HG02943 (cell line): ENCODE data around the gene SEC16A.

Experiments
- ATAC-seq: cut with Tn5 transposase; IDR thresholded peaks from one replicate; pipeline ENCODE4 v1.9.1; 2021; ENCODE audit warnings: mild to moderate bottlenecking, low read depth, moderate library complexity; ENCODE audit not compliant: unreplicated experiment

SEC16A gene

DNA sequence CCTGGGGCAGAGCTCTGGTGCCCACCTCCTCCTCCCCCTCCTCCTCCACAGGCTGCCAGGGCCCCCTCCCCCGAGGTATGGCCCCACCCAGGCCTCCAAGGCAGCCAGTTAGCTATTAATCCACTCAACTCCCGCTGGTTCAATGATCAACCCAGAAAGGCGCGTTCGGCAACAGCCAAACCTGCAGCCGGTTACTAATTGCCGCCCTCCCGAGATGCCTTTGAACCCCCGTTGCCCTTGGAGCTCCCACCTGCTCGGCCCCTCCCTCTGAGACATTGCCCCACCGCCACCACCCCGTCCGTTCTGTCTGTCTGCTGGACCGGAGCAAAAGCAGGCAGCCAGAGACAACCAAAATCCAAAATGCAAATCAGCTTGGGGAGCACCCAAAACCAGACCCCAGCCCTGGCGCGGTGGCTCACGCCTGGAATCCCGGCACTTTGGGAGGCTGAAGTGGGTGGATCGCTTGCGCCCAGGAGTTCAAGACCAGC lies 37.3 kb upstream of the SEC16A start:
- no peak for ATAC-seq

DNA sequence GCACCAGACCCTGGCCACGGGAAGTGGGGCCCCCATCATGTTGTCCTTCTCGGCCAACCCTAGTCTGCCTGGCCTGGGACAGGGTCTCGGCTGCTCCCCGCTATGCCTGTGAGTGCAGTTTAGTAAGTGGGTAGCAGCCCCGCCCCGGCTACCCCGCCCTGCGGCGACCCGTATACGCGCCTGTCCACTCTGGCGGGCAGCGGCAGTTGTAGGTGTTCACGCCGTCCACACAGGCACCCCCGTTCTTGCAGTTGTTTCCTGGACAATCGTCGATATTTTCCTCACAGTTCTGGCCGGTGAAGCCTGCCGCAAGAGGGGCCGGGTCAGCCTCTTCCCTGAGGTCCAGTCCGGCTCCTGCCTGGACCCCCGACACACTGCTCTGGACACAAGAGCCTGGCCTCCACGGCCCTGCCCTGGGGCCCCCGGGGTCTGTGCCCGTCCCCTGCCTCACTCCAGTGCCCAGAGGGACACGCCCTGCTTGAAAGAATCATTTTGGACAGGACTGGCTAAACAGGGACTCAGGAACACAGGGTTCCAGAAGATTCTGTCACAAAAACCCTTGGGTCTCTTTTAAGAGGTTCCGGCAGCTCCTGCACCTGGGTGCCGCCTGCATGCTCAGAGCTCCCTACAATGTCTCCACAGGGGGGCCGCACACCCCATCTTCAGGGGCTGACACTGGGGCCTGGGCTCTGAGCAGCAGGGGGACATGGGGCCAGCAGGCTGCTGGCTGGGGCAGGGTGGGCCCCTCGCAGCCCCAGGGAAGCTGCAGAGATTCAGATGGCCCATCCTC lies 36.6 kb upstream of the SEC16A start:
- ATAC-seq, result no peak

DNA sequence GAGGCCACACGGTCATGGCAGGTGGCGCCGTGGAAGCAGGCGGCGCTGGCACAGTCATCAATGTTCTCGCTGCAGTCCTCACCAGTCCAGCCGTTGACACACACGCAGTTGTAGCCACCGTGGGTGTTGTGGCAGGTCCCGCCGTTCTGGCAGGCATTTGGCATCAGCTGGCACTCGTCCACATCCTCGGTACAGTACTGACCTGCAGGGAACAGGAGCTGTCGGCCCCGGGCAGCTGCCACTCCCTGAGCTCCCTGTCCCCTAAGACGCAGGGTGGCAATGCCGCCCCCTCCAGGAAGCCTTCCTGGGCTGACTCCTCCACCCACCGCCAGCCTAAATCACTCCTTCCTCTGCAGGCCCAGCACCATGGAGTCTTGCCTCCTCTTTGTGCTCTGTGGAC lies 35.8 kb upstream of the SEC16A start:
- no peak for ATAC-seq

DNA sequence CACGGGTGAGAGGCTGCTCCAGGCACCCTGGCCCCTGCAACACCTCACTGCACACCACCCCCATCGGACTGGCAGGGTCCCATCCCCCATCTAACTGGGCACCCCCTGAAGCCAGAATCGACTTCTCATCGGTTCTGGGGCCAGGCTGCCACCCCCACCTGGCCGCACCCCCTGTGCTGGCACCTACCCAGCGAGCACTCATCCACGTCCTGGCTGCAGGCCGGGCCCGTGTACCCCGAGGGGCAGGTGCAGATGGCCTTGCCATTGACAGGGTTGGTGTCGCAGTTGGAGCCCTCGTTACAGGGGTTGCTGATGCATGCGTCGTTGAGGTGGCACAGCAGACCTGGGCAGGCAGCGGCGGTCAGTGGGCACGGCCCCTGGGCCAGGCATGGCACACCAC lies 35.1 kb upstream of the SEC16A start:
- no peak for ATAC-seq

DNA sequence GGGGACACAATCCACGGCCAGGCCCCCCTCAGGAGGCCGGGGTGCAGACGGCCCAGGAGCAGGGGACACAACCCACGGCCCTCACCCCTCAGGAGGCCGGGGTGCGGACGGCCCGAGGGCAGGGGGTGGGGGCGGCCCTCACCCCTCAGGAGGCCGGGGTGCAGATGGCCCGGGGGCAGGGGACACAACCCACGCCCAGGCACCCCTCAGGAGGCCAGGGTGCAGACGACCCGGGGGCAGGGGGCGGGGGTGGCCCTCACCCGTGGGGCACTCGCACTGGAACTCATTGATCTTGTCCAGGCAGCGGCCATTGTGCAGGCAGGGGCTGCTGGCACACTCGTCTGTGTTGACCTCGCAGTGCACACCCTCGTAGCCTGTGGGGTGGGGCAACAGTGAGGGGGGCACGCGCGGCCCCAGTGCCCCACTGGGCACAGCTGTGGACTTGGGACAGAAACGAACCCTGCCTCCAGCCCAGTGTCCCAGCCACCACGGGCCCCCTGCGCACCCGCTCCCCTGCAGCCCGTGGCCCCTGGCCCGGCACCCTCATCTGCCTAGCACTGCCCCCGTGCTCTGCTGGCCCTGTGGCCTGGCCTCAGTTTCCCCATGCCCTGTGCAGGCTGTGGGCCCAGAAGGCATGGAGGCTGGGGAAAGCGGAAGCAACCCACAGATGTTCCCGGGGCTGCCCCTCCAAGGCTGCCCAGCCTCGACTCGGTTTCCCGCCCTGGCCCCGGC lies 34.3 kb upstream of the SEC16A start:
- no peak for ATAC-seq

DNA sequence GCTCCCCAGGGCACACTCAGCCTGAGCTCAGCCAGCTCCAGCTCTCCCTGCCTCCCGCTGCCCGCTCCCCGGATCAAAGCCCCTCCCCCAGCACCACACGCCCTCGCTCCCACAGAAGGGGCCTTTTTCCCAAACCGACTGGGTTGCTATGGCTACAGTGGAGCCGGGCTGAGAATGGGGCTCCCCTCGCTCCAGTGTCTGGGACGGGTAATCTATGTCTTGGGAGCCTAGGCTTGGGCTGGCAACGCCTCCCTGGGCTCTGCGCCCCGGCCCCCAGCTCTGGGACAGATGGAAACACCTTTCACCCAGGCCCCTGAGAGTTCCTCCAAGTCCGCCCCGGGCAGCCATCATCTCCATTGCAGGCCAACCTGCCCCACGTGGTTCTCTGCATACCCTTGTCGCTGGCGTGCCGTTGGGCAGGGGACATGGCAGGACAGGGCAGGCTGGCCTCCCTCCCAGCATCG lies 33.4 kb upstream of the SEC16A start:
- no peak for ATAC-seq

DNA sequence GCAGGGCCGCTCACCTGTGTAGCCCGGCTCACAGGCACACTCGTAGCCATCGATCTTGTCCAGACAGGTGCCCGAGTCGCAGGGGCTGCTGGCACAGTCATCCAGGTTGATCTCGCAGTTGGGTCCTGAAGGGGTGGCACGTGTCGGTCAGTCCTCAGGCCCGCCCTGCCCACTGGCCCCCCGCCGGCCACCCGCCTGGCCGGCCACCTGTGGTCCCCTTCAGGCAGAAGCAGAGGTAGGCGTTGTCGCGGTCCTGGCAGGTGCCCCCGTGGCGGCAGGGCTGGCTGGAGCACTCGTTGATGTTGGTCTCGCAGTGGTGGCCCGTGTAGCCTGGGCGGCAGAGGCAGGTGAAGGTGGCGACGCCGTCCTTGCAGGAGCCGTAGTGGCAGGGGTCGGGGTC lies 32.4 kb upstream of the SEC16A start:
- no peak for ATAC-seq

DNA sequence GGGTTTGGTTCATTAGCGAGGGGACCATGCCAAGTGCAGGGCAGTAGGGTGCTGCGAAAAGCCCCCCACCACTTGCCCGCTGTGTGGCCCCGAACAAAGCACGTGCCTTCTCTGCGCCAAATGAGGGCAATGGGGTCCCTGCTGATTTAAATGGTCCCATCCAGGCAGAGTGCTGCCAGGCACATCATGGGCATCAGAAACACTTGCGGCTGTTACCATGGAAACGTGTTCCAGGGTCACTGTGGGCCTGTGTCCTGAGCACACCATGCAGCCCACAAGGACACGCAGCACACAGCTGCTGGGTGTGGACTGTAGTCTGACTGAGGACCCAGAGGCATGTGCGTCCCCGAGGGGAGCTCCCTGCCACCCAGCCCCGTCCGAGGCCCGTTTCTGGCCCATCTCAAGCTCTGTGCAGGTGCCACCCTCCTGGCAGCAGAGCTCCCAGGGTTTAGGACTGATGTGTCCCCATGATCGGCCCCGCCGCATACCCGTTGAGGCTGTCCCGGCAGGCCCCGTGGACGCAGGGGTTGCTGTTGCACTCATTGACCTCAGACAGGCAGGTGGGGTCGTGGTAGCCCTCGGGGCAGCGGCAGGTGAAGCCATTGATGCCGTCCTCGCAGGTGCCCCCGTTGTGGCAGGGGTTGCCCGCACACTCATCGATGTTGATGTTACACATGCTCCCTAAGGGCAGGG lies 31.3 kb upstream of the SEC16A start:
- ATAC-seq, result no peak

DNA sequence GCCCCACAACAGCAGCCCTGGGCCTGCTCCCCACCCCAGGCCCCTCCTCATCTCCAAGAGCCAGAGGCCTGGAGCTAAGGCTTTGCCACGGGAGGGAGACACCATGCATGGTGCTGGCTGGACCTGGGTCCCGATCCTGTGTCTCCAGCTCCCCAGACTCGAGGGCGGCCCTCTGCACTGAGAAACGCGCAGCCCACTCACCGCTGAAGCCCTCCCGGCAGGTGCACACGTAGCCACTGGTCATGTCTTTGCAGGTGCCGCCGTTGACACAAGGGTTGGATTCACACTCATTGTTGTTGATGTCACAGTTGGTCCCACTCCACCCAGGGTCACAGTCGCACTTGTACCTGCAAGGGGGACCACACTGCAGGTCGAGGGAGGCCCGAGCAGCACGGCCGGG lies 30.4 kb upstream of the SEC16A start:
- ATAC-seq, result no peak

DNA sequence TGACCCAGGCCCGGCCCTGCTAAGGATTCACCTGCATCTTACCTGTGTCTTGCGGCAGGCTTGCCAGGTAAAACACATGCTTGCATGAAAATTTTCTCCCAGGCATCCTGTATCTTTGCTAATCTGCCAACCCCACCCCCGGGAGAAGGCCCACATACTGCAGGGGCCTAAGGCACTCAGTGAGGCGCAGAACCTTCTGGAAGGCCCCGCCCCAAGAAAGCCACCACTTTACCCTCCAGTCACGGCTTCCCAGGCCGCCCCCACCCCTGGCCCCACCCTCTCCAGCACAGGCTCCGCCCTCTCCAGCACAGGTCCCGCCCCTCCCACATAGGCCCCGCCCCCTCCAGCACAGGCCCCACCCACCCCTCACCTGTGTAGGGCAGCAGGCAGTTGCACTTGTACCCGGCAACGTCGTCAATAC lies 29.8 kb upstream of the SEC16A start:
- ATAC-seq, result no peak

DNA sequence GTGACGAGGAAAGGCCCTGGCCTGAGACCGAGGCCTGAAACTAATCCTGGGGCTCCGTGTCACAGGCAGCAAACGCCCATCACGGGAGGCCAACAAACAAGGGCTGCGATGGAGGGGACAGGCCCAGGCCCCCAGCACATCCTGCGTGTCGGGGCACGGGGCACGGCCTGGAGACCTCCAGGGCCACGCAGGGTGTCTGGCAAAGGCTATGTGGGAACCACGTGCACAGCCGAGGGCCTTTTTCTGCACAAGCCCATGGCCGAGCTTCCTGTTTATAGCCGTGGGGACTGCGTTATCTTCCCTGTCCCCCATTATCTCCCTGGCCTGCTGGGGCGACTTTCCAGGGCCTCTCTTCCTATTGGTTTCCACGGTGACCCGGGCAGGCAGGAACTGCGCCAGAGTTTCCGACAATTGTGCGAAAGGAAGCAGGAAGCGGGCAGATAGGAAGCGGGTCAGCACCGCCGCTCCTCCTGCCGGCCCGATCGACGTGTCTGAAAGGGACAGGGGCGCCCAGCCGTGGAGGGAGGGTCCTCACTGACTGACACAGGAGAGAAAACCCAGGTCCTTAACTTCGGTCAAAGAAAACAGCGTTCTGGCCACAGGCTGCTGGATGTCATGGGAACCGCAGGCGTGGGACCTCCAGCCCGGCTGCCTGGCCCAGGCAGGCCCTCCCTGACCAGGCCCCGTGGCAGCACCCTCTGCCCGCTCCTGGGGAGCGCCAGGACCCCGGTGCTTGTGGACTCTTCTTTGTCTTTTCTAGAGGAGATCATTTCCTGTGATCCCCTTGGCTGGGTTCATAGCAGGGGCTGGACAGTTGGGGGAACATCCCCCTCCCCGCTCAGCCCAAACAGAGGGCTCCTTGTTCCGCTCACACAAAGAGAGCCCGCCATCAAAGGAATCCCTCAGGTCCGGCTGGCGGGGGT lies 29.1 kb upstream of the SEC16A start:
- ATAC-seq, result no peak

DNA sequence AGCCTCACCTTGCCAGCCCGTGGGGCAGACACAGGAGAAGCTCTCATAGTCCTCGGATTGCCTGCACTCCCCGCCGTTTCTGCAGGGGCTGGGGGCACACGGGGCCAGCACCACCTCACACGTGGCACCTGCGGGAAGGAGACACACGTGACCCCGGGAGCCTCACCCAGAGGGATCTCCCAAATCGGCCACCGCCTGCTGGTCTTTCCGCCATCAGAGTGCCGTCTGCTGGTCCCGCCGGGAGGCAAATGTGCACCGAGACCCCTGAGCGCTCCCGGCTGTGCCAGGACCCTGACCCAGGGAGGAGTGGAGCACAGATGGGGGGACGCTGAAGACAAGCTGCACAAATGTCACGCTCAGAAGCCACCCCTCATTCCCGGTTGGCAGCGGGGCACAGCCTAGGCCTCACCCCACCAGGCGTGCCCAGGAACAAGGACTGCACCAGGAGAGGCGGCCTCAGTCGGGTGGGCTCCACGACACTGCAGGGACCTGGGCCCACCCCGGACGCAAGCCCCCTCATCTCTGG lies 28.4 kb upstream of the SEC16A start:
- no peak for ATAC-seq

DNA sequence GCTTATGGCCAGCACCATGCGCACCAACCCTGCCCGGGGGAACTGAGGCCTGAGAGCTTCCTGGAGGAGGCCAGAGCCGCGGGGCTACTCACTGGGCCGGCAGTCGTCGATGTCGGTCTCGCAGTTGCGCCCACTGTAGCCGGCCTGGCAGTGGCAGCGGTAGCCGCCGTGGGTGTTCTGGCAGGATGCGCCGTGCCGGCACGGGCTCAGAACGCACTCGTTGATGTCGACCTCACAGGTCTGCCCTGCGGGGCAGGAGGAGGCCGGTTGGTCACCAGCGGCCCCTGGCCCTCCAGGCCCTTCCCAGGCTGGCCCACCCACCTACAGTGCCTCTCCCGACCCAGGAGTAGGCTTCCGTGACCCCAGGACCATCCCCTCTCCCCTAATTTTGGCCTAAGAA lies 27.7 kb upstream of the SEC16A start:
- ATAC-seq, result no peak

DNA sequence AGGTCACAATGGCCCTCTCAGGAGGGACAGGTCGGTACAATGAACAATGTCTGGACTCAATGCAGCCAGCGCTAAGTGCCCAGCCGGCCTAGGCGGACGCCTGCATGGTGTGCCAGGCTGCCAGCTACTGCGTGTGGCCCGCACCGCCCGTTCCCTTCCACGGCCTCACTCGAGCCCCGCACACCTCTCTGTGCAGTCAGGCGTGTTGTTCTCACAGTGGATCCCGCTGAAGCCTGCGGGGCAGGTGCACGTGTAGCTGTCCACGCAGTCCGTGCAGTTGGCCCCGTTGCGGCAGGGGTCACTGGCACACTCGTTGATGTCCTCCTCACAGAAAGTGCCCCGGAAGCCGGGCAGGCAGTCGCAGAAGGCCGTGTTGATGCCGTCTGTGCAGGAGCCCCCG lies 26.7 kb upstream of the SEC16A start:
- no peak for ATAC-seq

DNA sequence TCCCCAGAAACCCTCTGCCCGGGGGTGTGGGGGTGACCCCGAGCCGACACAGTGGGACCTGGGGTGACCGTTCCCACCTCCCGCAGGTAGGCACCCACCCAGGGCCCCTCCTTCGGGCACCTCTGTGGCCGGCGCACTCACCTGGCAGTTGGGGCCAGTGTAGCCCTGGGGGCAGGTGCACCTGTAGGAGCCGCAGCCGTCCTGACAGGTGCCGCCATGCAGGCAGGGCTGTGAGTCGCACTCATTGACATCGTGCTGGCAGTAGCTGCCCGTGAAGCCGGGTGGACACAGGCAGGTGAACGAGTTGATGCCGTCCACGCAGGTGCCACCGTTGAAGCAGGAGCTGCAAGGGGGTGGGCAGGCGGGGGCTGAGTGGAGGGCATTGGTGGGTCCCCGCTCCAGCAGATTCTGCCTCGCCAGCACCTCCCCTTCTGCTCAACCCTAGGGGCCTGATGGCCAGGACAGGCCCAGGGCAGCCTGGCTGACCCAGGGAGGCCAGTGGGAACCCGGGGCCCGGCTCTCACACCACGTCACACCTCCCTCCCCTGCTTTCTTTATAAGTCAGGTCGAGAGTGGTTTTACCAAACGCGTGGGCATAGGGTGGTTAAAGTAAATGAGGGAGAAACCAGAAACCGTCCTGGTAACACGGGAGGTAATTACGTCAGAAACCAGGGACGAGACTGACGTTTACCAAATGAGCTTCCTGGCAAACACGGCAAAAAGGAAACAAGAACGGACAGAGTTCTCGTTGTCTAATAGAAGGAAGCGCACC lies 26.1 kb upstream of the SEC16A start:
- ATAC-seq, result no peak

DNA sequence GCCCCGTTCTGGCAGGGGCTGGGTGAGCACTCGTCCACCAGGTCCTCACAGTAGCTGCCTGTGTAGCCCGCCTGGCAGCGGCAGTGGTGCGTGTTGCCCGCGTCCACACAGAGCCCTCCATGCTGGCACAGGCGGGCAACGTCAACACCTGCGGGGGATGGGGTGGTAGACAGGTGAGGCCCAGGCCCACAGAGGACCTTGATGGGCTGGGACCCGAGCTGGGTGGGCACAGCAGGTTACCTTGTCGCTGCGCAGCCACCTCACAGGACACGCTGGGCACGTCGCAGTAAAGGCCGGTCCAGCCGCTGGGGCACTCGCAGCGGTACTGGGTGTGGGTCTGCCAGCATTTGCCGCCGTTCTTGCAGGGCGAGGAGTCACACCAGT lies 25.1 kb upstream of the SEC16A start:
- ATAC-seq, result no peak

DNA sequence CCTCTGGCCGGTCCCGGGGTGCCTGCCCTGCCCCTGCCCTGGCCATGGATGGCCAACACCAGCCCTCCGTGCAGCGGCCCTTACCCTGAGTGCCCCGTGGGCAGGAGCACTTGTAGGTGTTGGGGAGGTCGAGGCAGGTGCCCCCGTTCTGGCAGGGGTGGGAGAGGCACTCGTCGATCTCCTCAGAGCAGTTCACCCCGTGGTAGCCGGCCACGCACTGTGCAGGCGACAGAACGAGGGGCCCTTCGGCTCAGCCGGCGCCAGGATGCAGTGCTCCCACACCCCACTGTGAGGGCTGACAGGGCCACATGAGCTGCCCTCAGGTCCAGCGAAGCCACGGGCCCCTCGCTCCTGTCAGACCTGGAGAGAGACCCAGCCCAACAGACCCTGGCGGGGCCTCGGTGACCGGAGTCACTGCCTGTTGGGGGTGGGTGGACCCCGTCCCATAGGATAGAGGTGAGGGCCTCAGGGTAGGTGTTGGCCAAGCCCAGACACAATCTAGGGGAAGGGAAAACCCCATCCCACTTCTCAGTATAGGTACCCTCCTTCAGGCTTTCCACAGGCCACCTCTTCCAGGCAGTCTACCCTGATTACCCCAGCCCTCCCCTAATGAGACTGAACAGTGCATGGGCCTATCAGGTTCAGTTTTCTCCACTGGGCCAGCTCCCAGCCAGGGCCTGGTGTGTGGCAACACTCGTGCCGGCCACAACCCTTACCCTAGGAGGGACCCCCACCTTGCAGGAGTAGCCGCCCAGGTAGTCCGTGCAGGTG lies 24.6 kb upstream of the SEC16A start:
- ATAC-seq, result no peak

DNA sequence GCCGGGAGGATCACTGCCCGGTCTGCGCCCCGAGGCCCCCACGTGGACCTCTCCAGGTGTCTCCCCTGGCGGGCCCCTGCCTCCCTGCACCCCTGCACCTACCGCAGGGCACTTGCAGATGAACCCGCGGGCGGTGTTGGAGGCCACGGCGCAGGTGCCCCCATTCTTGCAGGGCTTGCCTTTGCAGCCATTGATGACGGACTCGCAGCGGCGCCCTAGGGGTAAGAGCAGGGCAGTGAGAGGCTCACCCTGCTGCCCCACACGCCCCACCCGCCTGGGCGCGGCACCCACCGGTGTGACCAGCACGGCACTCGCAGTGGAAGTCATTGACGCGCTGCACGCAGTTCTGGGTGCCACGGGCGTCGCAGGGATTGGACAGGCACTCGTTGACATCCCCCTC lies 23.6 kb upstream of the SEC16A start:
- no peak for ATAC-seq
